Activated CD8-positive, alpha-beta memory T cell treated with anti-CD3 and anti-CD28 coated beads, Interleukin-2, amount 50 U/mL, for 48 hours (primary cell): Measurements from ENCODE around the gene SS18L1.

Experiments used
- DNase-seq: peaks from one replicate; pipeline ENCODE4 v3.0.0-alpha.2; 2020

The SS18L1 gene

DNA sequence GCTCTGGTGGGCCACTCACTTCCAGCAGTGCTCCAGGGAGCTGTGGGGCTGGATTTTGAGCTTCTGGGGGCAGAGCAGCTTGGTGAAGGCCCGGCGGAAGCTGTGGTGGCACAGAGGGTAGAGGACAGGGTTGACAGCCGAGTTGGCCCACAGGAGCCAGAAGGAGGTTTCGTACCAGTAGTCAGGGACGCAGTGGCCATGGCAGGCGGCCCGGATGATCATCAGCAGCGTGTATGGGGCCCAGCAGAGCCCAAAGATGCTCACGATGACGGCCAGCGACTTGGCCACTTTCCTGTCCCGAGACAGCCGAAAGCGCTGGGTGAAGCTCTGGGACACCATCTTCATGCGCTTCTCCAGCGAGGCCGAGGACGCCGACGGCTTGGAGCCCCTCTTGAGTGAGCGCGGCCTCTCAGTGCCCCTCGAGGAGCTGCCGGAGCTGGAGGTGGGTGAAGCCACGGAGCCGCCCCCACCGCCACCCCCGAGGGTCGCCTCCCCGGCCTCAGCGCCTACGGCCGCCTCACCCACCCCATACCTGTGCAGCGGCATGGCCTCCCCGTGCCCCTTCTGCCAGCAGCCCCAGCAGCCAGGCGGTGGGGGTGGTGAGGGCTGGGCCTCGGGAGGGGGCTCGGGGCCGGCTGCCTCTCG, 72.5 kb downstream of the SS18L1 start:
- DNase-seq: no peak

DNA sequence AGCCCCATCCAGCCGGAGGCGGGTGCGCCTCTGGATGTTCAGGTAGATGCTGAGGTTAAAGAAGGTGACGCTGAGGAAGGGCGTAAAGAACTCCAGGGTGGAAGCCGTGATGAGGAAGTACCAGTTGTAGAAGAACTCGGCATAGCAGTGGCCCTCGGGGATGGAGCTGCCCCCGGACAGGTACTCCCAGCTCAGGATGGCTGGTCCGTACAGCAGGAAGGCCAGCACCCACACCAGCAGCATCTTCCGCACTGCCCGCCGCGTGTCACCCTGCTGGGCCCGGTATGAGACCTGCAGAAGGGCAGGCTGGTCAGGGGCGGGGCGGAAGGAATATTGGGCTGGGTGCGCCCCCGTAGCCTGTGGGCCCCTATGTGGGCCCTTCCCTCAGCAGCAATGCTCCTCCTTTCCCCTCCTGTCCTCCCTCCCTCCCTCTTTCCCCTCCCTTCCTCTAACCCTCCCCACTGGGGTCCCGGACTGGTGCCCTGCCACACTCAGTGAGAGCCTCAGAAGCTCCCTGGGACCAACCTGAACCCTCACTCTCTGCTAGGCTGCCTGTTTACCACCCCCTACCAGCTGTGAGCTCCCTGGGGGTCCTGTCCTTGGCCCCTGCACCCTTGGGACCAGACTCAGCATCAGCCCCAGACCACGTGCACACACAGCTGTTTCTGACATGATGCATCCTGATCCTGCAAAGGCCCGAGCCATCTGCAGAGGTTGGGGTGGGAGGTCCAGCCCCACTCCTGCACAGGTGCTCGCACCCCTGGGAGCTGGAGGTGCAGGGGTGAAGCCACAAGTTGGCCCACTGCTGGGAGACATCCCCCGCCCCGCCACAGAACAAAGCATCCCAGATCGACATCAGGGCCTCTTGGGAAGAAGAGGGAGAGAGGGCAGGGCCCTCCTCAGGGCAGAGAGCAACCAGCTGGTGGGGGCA, 73.3 kb downstream of the SS18L1 start:
- no peak for DNase-seq

DNA sequence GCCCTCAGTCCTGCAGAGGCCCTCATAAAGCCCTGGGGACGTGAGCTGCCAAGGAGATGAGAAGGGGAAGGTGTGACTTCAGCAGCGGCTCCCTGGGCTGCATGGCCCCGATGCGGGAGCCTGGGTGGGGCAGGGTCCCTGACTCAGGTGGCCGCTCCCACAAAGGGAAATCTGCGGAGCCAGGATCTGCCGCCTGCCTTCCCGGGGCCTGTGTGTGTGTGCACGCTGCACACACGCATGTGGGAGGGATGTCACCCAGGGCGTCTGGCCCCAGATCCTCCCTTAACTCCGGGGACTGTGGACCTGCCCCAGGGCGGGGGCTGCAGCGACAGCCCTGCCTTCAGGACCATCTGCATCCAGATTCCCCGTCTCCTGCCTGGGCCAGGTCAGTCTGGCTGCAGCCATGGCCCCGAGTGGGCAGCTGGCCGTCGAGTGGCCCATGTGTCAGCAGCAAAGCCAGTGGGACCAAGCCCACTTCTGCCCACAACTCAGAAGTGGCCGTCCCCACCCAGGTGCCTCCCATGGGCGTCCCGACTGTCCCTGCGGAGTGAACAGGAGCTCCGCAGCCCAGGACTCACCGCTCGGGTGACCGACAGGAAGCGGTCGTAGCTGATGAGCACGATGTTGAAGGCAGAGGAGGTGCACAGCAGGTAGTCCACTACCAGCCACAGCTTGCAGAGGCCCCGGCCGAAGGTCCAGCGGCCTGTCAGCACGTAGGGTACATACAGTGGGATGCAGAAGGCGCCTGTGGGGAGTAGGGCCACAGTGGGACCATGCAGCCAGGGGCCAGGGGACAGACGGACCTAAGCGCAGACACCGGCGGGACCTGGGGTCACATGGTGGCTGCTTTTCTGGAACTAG, 74.6 kb downstream of the SS18L1 start:
- no peak for DNase-seq

- DNase-seq: no peak
These were observed 75.8 kb downstream of the SS18L1 start for GRCh38 chr20:62219101-62219991.

- peak; percentile 69 for DNase-seq
These were observed 76.6 kb downstream of the SS18L1 start, which contains the start of gene HRH3 for GRCh38 chr20:62219992-62220665. HRH3 (minus strand) TSS chr20:62220278; CDS start chr20:62219970, 308 bp downstream.

GRCh38 chr20:62220666-62221568, 77.3 kb downstream of the SS18L1 start:
- DNase-seq: no peak

DNA sequence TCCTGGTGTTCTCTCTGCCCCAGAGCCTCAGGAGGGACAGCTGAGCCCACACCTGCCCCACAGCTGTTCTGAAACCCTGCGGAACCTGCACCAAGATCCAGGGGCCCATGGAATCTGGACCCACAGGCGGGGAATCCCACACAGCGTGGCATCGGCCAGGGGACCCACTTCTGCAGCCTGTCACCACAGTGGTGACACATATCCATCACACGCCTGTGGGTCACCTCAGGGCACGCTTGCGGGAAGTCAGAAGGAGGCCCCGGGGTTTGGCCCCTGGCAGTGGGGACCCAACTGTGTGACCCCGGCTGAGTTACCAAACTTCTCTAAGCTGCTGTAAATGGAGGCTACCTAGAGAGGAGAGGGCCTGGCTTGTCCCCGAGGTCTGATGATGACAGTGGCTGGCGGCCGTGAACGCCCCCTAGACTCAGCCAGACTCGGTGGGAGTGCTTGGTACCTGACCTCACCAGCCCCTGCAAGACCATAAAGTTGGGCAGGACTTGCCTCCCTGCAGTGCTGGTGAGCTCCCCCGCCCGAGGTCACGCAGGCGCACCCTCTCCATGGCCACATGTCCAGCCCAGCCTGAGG, 78.8 kb downstream of the SS18L1 start:
- no peak for DNase-seq

- no peak for DNase-seq
These were observed 79.4 kb downstream of the SS18L1 start for GRCh38 chr20:62222972-62223371.

DNA sequence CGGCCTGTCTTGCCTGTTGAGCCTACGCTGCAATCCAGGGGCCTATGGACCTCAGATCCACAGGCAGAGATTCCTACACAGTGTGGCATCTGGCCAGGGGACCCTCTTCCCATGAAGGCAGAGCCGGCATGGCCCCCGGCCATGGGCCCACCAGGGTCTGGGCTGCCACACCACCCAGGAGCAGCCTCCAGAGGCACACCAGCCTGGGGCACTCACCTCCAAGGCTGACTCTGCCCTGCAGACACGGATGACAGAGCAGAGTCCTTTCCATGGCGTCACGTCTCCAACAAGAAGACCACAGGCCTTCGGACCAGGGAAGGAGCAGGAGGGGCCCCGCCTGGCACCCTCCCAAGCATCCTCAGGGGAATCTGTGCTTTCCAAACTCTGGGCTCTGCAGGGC, 80.0 kb downstream of the SS18L1 start:
- DNase-seq: no peak

DNA sequence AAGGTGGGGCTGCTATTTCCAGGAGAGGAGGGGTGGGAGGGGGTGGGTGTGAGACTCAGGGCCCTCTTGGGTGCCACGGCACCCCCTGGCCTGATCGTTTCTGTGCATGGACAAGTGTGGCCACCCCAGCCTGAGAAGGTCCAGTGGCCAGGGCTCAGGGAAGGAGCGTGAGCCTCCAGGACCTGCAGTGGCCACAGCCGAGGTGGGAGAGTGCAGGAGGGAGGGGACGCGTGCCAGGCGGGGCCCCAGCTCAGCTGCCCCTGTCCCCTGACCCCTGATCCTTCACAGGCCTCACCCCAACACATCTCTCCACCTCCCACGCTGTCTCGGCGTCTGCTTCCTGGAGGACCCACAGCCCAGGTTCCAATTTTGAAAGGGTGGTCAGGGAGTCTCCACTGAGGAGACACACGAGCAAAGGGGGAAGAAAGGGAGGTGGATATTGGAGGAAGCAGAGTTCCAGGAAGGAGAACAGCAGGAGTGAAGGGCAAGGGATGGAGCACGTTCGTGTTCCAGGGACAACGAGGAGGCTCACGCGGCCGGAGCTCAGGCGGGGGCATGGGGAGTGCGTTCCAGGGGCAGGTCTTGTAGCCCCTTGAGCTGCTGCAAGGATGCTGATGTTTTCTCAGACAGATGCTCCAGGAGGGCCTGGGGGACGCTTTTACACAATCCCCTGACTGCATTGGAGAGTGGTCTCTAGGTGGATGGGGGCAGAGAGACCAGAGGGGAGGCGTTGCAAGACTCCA, 80.7 kb downstream of the SS18L1 start:
- DNase-seq: no peak

GRCh38 chr20:62225026-62225425, 81.5 kb downstream of the SS18L1 start:
- DNase-seq: no peak

DNA sequence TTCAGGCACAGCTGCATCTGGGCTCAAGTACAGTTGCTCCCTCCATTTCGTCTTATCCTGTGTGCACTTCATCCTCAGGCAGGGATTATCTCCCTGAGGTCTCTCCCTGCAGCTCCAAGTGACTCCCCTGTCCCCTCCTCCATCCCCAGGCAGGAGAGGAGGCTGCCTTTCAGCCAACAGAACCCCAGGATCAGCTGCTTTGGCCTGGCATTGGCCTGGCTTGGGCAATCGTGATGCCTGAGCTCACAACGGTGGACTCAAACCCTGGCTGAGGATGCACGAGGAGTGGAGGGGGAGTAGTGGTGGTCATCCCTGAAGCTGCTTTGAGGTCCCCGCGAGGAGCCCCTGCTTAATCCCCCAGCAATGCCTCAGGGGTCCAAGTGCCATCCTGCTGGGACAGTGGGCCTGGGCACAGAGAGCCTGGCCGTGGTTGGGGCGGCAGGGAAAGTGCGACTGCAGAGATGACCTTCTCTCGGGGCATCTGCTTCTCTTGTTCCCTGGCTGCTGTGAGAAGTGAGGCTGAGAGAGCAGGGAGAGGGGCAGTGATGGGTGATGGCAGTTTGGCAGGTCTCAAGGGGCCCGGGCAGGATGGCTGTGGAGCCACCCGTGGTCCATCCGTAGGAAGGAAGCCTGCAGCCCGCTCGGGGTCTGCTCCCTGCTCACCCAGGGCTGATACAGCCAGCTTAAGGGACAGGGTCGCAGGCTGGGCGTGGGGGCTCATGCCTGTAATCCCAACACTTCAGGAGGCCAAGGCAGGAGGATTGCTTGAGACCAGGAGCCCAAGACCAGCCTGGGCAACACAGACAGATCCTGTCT, 82.5 kb downstream of the SS18L1 start:
- DNase-seq: no peak

DNA sequence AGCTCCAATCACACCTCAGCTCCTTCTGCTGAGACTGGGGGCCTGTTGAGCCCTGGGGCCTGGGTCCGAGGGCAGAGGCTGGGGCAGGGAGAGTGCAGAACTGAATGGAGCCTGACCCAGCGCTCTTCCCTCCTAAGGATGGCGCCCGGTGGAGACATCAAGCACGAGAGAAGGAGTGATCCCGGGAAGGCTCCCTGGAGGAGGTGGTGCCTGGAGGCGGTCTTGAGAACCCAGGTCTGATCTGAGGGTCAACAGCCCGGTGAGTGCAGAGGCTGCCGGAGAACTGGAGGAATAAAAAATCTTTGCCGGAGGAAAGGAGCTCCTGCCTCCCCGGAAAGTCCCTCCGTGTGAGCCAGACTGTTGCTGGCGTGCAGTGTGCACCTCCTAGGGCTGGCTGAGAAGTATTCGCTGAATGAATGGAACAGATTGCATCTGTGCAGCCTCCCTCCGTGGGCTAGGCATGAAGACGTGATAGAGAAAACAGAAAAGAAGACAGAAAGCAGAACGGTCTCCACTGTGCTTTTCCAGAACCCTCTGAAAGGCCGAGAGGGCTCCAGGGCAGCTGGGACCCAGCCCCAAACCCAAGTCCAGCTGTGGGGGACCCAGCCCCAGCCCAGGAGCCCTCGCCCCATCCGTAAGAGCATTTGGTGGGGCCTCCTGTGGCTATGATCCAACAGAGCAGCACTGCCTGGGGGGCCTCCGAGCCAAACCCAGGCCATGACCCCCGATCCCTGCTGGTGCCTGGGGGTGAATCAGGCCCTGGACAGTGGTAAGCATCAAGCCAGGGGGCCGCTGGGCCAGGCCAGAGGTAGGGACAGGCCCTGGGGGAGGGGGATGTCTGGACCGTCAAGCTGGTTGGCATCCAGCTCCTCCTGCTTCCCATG, 83.4 kb downstream of the SS18L1 start:
- no peak for DNase-seq

DNA sequence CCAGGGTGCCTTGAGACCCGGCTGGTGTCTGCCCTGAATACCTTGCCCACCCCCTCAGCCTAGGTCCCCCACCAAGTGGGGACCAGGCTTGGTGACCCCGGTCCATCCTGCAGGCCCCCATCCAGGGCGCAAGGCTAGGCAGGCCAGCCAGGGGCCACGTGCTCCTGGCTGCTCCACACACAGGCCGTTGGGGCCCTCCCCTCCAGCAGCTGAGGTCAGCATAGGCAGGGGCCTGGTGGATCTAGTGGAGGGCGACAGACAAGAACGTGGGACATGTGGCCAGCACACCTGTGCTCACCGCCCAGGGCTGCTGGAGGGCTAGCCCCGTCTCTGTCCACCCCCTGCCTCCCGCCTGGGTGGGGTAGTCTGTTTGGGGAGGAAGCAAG, 84.0 kb downstream of the SS18L1 start:
- no peak for DNase-seq

DNA sequence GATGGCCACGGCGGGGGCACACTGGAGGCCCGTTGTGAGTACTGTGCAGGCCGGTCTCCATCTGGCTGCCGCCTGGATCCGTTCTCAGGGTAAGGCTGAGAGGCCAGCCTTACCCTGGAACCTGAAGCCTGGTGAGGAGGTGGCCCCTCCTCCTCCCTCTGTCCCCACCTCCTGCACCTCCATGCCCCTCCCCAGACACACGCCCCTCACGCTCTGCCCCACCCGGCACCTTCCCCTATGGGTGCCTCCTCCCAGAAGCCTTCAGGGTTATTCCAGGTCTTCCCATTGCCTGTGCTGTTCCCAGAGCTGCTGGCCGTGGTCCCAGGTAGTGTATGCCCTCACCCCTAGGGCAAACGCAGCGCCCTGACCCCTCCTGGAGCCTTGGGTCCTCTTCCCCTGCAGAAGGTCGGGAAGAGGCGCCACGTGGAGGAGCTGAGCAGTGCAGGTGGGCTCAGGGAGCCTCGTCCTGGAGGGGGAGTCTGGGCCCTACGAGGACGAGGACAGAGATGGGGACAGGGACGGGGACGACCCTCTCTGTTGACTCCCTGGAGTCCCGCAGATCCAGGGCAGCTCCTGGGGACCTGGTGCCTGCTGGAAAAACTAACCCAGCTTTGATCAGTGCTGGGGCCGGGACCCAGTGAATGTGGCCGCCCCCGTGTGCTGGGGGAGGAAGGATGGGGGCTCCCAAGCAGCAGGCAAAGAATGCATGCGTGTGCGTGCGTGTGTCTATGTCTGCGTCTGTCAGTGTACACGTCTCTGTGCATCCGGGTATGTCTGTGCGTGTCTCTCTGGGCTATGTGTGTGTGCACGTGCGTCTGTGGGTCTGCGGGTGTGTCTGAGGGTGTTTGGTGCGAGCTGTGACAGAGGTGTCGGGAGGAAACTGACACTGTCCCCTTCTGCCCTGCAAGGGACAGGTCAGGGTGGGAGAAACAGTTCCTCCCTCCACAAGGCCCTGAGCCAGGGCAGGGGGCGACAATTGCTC, 84.7 kb downstream of the SS18L1 start:
- DNase-seq: no peak

DNA sequence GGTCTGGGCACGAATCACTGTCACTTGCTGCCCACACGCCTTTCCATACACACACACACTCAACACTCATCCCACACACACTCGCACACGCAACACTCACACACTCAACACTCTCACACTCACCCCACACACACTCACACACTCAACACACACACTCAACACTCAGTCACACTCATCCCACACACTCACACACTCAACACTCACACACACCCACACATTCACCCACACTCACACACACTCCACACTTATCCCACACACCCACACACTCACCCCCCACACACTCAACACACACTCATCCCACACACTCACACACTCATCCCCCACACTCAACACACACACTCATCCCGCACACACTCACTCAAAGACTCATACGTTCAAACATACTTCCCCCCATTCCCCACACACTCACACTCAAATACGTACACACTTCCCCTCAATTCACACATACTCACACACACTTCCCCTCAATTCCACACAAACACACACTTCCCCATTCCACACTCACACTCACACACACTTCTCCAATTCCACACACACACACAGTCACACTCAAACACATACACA, 85.5 kb downstream of the SS18L1 start:
- no peak for DNase-seq
